GM21576 (cell line): Measurements from ENCODE around the gene WFDC10A.
"Not testable (repeated sequence)": the region's sequence is repeated elsewhere in the genome, so short reads cannot be mapped to it uniquely, and the experiment has no call there.

Experiments
- ATAC-seq: cut with Tn5 transposase; IDR thresholded peaks from one replicate; pipeline ENCODE4 v1.9.1; 2021; ENCODE audit warnings: mild to moderate bottlenecking, moderate library complexity; ENCODE audit not compliant: unreplicated experiment

WFDC10A gene

DNA sequence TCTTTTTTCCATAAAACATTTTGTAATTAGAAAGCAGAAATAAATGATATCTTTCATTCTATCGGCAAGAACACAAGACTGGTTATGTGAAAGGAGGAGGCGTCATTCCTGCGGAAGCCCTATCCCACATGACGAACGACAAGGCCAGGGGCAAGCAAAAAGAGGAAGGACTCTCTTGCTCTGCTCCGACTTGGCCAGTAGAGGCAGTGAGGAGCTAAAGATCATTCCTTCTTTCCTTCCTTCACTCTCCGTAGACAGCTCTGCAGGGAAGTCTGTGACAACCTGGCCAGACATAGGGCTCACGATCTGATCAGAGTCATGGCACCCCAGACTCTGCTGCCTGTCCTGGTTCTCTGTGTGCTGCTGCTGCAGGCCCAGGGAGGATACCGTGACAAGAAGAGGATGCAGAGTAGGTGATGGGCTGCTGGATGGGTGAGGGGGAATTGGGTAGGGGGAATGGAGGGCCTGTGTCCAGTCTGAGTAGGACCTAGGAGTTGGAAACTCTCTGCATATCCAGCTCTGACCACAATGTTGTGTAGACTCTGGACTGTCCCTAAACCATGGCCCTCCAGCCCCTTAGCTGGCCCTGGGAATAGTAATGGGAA lies at the start of gene WFDC10A:
Gene WFDC10A (plus strand): TSS at position 244 of the 605 bp plus-strand sequence. CDS start 75 bp downstream, at position 319.
- no peak for ATAC-seq

DNA sequence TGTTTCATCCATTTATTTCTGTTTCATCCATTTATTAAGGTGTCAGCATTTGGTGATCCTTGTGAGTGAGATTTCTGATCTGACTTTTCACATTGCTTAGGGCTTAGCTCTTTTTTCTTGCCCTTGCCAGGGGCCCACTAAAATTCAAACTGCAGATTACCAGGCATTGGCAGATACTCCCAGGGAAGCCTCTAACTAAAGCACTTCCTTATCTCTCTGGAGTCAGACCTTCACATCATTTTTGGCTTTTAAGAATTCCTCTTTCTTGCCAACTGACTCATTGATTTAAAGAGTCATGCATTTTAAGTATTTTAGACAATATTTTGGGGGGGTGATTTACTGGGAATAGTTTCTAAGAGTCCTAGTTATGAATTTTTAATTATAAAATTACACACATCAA lies 47.8 kb upstream of the WFDC10A start:
- ATAC-seq, result no peak

DNA sequence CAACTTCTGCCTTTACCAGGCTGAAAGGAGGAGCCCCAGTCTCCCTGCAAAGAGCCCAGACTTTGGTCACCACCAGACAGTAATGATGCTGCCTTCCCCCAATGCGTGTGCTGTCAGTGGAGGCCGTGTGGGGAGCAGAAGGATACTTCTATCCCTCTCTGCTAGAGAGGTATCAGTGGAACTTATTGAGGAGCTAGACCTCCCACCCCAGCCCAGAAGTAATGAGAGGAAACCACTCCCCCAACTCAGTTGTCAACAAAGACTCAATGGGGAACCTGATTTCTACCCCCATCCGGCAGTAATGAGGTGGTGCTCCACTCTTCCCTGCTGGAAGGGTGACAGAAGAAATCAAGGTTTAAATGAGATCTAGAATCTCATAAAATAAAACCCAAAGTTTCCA lies 46.0 kb upstream of the WFDC10A start:
- ATAC-seq, result no peak

DNA sequence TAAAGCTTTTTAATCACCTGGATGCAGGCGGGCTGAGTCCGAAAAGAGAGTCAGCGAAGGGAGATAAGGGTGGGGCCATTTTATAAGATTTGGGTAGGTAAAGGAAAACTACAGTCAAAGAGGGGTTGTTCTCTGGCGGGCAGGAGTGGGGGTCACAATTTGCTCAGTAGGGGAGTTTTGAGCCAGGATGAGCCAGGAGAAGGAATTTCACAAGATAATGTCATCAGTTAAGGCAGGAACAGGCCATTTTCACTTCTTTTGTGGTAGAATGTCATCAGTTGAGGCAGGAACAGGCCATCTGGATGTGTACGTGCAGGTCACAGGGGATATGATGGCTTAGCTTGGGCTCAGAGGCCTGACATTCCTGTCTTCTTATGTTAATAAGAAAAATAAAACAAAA lies 45.2 kb upstream of the WFDC10A start:
- not testable (repeated sequence) for ATAC-seq

DNA sequence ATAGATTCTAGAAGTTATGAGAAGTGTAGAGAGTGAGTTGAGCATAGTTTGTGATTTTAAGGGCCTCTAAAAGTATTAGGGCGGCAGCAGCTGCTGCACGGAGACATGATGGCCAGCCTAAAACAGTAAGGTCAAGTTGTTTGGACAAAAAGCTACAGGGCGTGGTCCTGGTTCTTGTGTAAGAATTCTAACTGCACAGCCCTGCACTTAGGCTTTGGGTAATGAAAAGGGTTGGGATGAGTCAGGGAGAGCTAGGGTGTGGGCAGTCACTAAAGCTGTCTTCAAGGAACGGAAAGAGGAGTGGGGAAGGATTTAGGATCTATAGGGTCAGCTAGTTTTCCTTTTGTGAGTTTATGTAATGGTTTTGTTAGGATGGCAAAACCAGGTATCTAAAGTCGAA lies 43.6 kb upstream of the WFDC10A start:
- ATAC-seq, result not testable (repeated sequence)

DNA sequence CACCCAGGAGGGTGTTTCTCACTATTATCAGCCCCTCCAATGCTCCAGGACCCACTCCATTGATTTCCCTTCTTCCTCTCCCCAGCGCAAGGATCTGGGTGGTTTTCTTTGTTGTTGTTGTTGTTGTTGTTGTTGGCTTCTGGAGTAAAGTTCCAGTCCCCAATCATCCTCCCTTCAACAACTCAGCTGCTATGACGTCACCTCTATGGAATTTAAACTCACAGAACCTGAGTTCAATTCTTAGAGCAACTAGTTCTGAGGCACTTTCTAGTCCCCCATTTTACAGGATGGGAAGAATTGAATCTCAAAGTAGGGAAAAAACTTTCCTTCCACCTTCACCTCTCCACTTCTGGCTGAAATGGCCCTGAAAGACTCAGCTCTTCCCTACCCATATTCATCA lies 40.7 kb upstream of the WFDC10A start:
- ATAC-seq, result no peak

DNA sequence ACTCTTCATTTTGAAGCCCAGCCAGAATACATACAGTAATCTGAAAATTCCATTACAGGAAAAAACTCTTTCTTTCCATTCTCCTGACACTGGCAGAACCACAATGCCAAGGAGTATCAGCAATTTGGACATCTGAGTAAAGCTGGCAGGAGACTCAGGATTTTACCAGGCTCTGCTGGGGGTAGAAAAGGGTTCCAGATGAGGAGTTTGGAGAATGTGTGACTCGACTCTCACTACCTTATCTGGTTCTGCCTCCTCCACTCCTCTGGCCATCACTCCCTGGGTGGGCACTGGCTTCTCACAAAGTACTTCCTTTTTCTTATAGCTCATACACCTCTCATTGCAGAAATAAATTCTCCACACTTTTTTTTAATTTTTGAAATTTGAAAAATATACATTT lies 39.8 kb upstream of the WFDC10A start:
- ATAC-seq, result no peak

DNA sequence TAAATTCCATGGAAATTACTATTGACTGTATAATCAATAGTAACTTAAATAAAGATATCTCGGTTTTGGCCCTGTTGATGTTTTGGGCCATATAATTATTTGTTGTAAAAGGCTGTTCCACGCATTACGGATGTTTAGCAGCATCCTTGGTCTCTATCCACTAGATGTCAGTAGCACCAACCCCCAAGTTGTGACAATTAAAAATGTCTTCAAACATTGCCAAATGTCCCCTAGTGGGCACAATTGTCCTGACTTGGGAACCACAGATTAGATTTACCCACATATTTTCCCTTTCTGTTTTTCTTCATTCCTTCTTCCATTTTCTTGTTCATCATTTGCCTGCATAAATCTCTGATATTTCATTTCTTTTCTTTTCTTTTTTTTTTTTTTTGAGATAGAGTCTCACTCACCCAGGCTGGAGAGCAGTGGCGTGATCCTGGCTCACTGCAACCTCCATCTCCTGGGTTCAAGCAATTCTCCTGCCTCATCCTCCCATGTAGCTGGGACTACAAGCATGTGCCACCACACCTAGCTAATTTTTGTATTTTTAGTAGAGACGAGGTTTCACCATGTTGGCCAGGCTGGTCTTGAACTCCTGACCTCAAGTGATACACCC lies 36.9 kb upstream of the WFDC10A start:
- peak; percentile 49 for ATAC-seq

DNA sequence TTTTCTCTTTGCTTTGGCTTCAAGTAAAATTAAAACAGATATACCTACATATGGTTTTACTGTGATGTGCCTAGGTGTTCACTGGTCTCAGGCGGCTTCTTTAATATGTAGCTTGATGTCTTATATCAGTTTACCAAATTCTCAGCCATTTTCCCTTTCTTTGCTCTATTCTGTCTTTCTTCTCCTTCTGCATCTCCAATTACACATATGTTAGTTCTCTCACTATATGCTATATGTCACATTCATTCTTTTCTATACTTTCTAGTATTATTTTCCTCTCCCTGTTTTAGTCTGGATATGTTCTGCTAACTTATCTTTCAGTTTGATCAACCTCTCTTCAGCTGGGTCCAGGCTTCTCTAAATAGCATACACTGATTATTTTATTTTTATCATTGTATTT lies 36.0 kb upstream of the WFDC10A start:
- ATAC-seq, result no peak

DNA sequence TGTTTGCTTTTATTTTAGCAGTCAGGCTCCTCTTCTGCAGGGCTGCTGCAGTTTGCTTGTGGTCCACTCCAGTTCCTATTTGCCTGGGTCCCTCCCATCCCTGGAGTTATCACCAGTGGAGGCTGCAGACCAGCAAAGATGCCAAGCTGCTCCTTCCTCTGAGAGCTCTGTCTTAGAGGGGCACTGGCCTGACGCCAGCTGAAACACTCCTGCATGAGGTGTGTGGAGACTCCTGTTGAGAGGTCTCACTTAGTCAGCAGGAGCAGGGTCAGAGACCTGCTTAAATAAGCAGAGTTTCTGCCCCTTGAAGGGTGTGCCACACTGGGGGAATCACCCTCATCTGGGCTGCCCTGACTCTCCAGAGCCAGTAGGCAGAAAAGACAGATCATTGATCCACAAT lies 34.3 kb upstream of the WFDC10A start:
- no peak for ATAC-seq

DNA sequence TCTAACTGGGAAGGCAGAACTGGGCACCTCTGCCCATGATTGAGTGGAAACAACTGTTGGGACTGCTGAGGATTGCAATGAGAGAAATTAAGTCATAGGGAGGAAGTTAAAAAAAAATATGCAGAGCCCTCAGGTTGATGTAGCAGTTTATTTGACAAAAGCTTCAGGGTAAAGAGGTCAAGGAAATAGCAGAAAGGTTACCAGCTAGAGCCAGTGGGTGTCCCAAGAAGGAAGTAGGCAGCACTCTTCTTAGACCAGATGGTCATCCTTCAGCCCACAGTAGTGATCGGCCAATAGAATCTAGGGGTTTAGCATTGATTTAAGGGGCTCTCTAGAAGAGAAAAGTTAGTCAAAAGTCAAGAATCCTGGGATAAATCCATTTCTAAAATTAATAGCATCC lies 21.7 kb upstream of the WFDC10A start:
- ATAC-seq, result no peak

DNA sequence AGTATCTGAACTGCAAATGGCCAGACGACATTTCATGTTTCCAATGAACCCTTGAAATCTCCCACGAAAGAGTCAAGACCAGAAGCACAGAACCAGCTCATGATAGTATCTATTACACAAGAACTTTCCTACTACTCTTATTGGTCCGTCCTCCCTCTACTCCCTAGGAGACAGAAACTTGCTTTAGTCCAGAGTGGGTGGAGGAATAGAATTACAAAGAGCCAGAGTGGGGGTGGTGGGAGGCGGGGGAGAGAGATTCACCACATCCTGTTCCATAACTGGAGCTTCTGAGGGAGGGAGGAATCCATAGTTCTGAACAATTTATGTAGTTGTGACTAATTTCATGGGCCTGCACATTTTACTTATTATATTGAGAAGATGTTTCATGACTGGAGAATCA lies 18.5 kb upstream of the WFDC10A start:
- ATAC-seq, result no peak

DNA sequence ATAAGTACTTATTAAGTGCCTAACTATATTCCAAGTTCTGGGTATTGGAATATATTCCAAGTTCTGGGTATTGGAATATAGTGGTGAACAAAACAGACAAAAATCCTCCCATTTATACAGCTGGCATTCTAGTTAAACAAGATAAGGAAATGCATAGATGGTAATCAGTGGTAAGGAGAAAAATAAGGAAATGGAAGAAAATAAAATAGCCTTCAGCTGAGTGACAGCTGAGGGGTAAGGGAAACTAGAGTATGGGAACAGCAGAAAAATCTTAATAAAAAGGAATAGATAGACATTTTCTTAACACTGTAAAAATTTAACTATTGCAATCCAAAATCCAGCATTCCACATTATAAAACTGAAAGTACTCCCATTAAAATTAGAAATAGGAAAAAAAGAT lies 17.2 kb upstream of the WFDC10A start:
- no peak for ATAC-seq

DNA sequence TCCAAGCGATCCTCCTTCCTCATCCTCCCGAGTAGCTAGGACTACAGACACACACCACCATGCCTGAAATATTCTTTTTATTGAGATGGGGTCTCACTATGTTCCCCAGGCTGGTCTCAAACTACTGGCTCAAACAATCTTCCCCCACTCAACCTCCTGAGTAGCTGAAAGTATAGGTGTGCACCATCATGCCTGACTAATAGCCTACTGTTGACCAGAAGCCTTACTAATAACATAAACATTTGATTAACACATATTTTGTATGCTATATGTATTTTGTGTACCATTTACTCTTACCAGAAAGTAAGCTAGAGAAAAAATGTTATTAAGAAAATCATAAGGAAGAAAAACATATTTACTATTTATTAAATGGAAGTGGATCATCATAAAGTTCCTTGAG lies 11.9 kb upstream of the WFDC10A start:
- ATAC-seq, result no peak

DNA sequence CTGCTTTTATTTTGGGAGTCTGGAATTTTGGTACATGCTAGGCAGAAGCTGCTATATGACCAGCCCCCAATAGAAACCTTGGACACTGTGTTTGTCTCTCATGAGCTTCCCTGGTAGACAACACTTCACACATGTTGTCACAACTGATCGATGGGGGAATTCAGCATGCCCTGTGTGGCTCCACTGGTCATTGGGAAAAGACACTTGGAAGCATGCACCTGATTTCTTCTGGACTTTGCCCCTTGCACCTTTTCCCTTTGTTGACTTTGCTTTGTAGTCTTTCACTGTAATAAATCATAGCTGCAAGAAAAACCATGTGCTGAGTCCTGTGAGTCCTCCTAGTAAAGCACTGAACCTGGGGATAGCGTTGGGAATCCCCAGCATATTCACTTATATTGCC lies 7.9 kb upstream of the WFDC10A start:
- no peak for ATAC-seq

DNA sequence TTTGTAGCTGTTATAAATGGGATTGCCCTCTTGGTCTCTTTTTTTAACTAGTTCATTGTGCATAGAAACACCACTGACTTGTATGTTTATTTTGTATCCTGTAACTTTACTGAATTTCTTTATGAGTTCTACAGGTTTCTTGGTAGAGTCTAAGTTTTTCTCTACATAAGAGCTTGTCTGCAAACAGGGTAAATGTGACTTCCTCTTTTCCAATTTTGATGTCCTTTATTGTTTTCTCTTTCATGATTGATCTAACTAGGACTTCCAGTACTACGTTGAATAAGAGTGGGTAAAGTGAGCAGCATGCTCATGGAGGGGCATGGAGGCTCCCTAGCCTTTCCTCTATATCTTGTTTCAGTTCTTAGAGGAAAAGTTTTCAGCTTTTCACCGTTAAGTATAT lies 3.0 kb upstream of the WFDC10A start:
- ATAC-seq, result no peak

DNA sequence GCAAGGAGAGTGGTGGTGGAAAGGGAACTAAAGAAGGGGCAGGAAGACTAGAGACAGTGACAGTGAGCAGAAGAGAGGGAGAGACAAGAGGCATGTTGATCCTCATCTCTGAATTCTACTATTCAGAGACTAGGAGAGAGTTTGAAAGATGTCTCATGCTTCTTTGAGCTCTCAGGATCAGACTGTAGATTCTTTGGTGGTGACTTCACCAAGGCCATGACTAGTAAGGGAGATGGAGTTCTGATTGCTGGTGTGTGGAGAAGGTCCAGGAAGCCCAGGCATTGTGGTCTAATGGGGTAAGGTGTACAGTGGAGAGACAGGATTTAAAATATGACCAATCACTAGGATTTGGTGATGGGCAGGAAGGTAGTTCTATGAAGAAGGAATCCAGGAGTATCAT lies 832 bp downstream of the WFDC10A start:
- ATAC-seq, result no peak

DNA sequence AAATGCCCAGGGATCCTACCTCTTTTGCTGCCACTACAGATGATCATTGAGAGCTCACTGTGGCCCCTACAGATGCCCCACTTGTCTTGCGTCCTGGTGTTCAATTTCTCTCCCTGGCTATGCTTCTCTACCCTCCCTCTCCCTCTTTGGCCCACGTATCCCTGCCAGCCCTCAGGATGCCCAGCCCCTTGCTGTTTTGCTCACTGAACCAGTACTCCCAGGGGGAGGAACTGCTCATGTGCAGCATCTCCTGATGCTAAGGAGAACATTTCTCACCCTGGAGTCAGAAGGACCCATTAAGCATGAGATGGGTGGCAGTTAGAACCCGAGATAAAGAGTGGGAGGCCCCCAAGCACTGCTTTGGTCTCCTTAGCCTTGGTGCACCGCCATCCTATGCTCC lies 1.6 kb downstream of the WFDC10A start, which contains the start of gene WFDC9:
Gene WFDC9 (minus strand): TSS at position 101 of the 400 bp plus-strand sequence. CDS start 21,103 bp downstream, outside the sequence.
- ATAC-seq, result no peak

DNA sequence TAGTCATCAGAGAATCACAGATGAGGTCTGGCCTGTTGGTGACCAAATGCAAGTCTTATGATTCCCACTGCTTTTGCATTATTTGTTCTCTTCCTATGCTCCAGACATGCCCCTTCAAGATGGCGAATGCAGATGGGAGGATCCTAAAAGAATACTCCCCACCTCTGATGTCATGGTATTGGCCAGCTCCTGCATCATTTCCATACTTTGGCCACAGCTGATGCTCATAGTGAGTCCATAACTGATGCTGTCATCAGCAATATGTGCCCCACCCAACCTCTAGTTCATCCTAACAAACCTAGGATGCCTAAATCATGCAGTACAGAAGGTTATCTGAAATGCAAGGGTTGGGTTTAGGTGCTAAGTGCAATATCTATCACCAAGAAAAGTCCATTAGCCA lies 7.0 kb downstream of the WFDC10A start:
- no peak for ATAC-seq

DNA sequence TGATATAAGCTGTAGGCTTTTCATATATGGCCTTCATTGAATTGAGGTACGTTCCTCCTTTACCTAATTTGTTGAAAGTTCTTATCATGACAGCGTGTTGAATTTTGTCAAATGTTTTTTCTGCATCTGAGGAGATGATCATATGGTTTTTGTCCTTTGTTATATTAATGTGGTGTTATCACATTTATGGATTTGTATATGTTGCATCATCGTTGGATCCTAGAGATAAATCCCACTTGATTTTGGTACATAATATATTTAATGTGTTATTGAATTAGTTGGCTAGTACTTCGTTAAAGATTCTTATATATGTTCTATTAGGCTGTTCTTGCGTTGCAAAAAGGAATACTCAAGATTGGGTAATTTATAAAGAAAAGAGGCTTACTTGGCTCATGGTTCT lies 10.1 kb downstream of the WFDC10A start:
- no peak for ATAC-seq

DNA sequence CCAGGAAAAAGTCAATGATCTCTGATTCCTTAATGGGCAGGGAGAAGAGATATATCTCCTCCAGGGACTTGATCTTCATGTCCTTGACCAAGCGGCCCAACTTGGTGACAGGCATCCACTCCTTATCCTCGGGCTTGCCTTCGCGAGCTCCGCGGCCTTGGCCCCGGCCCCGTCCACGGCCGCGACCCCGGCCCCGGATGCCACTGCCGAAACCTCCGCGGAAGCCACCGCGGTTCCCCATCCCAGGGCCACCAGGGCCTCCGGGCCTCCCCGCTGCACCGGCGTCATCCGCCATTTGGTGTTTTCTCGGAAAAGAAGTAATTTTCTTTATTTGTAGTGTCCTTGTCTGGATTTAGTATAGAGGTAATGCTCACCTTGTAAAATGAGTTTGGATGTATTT lies 11.5 kb downstream of the WFDC10A start:
- ATAC-seq, result not testable (repeated sequence)

DNA sequence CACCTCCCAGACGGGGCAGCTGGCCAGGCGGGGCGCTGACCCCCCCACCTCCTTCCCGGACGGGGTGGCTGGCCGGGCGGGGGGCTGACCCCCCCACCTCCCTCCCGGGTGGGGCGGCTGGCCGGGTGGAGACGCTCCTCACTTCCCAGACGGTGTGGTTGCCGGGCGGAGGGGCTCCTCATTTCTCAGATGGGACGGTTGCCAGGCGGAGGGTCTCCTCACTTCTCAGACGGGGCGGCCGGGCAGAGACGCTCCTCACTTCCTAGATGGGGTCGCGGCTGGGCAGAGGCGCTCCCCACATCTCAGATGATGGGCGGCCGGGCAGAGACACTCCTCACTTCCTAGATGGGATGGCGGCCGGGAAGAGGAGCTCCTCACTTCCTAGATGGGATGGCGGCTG lies 16.3 kb downstream of the WFDC10A start:
- ATAC-seq, result not testable (repeated sequence)

DNA sequence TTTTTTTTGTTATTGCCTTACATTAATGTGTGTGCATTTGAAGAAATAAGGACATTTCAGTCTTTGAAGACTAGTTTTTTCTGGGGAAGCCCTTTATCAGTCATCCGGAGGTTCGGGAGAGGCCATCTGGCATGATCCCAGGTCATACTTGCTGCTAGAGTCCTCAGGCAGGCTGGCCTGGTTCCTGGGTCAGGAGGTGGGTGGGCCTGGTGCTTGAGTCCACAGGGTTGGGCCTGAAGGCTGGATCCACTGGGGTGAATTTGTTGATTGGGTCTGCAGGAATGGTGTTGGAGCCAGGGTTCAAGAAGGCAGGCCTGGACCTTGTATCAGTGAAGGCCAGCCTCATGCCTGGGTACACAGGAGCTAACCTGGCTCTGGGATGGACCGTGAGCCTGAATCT lies 17.3 kb downstream of the WFDC10A start:
- ATAC-seq, result no peak
